Common myeloid progenitor, CD34-positive (primary cell): ENCODE results near the gene COL28A1.

ENCODE experiments used
- CTCF ChIA-PET: fragments of 350-600 bp; sonication (Branson Sonifier 250); formaldehyde crosslinking; loops from one replicate; lab custom pipeline; 2021; ENCODE audit warnings: antibody characterized with exemption; lab: Charles Lee
- POLR2A ChIA-PET: fragments of 350-600 bp; sonication (Branson Sonifier 250); formaldehyde crosslinking; loops from one replicate; lab custom pipeline; 2021; ENCODE audit warnings: antibody characterized with exemption; lab: Charles Lee
- DNase-seq, 3 donors: peaks; one replicate each; pipeline versions ENCODE4 v3.0.0 to v3.0.0-alpha.2; 2013
- H3K27ac ChIP-seq, 2 experiments: 1 replicate in 1 of 2; 2 replicates in 1 of 2; pipeline ENCODE4 v1.7.0; 2013; ENCODE audit warnings: inconsistent platforms in 2 of 2, low read length in 2 of 2, mild to moderate bottlenecking in 2 of 2, low read depth in 1 of 2, moderate library complexity in 1 of 2; ENCODE audit not compliant: severe bottlenecking in 2 of 2, insufficient read depth in 1 of 2, poor library complexity in 1 of 2
- H3K27me3 ChIP-seq, 5 experiments: replicated peaks in 2 of 5; 1 replicate in 3 of 5; 2 replicates in 2 of 5; pipeline versions ENCODE4 v1.6.1 to v1.7.0; 2013; ENCODE audit warnings: low read length in 4 of 5, mild to moderate bottlenecking in 2 of 5, moderate library complexity in 2 of 5, inconsistent platforms in 1 of 5; ENCODE audit not compliant: insufficient read depth in 5 of 5, control insufficient read depth in 4 of 5
- H3K36me3 ChIP-seq, 4 experiments: 1 replicate in 2 of 4; 2 replicates in 2 of 4; pipeline versions ENCODE4 v1.6.1 to v1.7.0; 2013; ENCODE audit warnings: low read length in 3 of 4, control low read depth in 1 of 4, mild to moderate bottlenecking in 1 of 4; ENCODE audit not compliant: control insufficient read depth in 4 of 4, insufficient read depth in 4 of 4
- H3K4me1 ChIP-seq, 4 experiments: 1 replicate in 3 of 4; 2 replicates in 1 of 4; pipeline versions ENCODE4 v1.6.1 to v1.7.1; 2013; ENCODE audit warnings: low read length in 3 of 4, mild to moderate bottlenecking in 3 of 4, control low read depth in 1 of 4, inconsistent platforms in 1 of 4, moderate library complexity in 1 of 4; ENCODE audit not compliant: control insufficient read depth in 4 of 4, insufficient read depth in 4 of 4; ENCODE audit errors: control extremely low read depth in 1 of 4
- H3K4me3 ChIP-seq, 7 experiments: 1 replicate in 4 of 7; 2 replicates in 3 of 7; pipeline versions ENCODE4 v1.5.1 to v1.7.0; 2013; ENCODE audit warnings: mild to moderate bottlenecking in 7 of 7, low read length in 6 of 7, moderate library complexity in 6 of 7, inconsistent platforms in 2 of 7, low read depth in 2 of 7, control low read depth in 1 of 7; ENCODE audit not compliant: insufficient read depth in 4 of 7, control insufficient read depth in 1 of 7; ENCODE audit errors: extremely low read depth in 1 of 7
- H3K9me3 ChIP-seq, 5 experiments: 1 replicate in 4 of 5; 2 replicates in 1 of 5; pipeline versions ENCODE4 v1.6.1 to v1.7.1; 2013; ENCODE audit warnings: low read length in 4 of 5, mild to moderate bottlenecking in 2 of 5, inconsistent platforms in 1 of 5, low read depth in 1 of 5, moderate library complexity in 1 of 5; ENCODE audit not compliant: control insufficient read depth in 4 of 5, insufficient read depth in 2 of 5; ENCODE audit errors: control extremely low read depth in 1 of 5
- WGBS: methylation state at CpG from one replicate; pipeline ENCODE4 v1.1.5; 2013; ENCODE audit not compliant: insufficient coverage; 5-methylcytosine and 5-hydroxymethylcytosine counted together

Gene COL28A1

GRCh38 chr7:7352845-7353244 lies 182.8 kb downstream of the COL28A1 start:
- 74% methylated on average over 2 of the region's 3 CpGs for WGBS
- CTCF ChIA-PET = no interaction called here
- POLR2A ChIA-PET = no interaction called here

DNA sequence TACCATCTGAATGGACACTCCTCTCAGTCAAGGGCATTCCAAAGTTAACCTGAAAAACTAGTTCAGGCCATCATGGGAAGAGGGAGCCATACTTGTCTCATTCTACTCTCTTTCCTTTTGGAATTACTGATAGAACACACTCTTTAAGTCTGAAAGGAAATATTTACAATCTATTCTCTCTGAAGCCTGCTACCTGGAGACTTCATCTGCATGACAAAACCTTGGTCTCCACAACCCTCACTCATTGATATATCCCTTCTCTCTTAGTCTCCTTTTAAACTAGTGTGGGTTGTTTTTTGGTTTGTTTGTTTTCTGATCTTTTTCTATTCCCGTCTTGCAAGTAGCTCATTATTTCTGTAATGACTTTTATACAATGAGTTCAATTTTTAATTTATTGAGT lies 183.8 kb downstream of the COL28A1 start:
- CTCF ChIA-PET = interaction anchor here (1.0 kb wide), 1 partner anchor 16 kb away, joined by 3 read pairs; no protein-coding TSS in a partner anchor
- Histone ChIP-seq H3K27ac (no peak overlapping the region), H3K4me1 (no peaks in the 10 kb centered on the region), H3K36me3 (no peaks in the 10 kb centered on the region), H3K9me3 (peaks cover 0 to 2% (median 2%) of the 10 kb centered on the region in 5 experiments), H3K4me3 (no peak overlapping the region), H3K27me3 (no peaks in the 10 kb centered on the region)
- POLR2A ChIA-PET = no interaction called here
- no peak for DNase-seq
- WGBS = no CpG with 5 or more reads among the region's 1 CpG

More at GRCh38 chr7:7352845-7353244, 182.8 kb downstream of the COL28A1 start:
- no peak overlapping the region for H3K27ac ChIP-seq
- no peaks in the 10 kb centered on the region for H3K27me3 ChIP-seq
- peaks cover 0 to 2% (median 2%) of the 10 kb centered on the region in 5 experiments for H3K9me3 ChIP-seq
- no peaks in the 10 kb centered on the region for H3K4me1 ChIP-seq
- no peak for DNase-seq
- no peak overlapping the region for H3K4me3 ChIP-seq
- H3K36me3 ChIP-seq = no peaks in the 10 kb centered on the region

DNA sequence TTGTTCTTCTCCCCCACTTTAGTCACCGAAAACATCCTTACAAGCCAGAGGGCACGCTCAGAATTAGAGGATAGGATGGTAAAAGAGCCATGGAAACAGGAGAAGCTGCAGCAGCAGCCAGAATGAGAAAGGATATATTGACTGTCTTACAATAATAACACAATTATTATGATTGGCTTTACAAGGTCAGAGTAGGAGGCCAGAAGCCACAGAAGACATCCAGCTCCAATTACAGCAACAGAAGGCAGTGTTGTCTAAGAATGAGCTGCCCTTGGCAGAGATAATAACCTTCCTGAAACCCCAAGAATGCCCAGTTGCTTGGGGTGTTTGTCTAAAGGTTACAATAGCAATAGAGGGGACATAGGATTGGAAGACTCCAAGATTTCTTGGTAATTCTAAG lies 184.5 kb downstream of the COL28A1 start:
- no peaks in the 10 kb centered on the region for H3K36me3 ChIP-seq
- H3K27ac ChIP-seq = no peak overlapping the region
- no peaks in the 10 kb centered on the region for H3K27me3 ChIP-seq
- CTCF ChIA-PET = no interaction called here
- no peak for DNase-seq
- peaks cover 0 to 2% (median 2%) of the 10 kb centered on the region in 5 experiments for H3K9me3 ChIP-seq
- POLR2A ChIA-PET = no interaction called here
- WGBS = no CpG with 5 or more reads among the region's 2 CpGs
- H3K4me3 ChIP-seq = no peak overlapping the region
- no peaks in the 10 kb centered on the region for H3K4me1 ChIP-seq

DNA sequence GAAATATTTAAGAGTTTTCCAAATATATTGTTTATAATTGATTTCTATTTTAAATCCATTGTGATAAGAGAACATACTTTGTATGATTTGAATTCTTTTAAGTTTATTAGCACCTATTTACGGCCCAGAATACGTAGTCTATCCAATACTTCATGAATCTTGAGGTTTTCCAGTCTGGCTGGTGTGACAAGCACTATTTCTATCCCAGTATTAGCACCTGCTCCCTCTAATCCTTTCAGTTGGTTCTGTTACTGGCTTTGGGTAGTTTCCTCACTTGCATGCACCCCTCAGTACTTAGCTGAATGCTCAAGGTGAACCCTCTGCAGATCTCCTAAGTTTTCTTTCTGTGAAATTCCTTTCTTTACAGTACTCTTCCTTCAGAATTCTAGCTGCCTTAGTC lies 186.5 kb downstream of the COL28A1 start:
- H3K9me3 ChIP-seq = peaks cover 0 to 2% (median 2%) of the 10 kb centered on the region in 5 experiments
- no peak for DNase-seq
- ChIA-PET CTCF (no interaction called here), POLR2A (no interaction called here)
- H3K27me3 ChIP-seq = no peaks in the 10 kb centered on the region
- no peak overlapping the region for H3K4me3 ChIP-seq
- H3K4me1 ChIP-seq = no peaks in the 10 kb centered on the region
- no peak overlapping the region for H3K27ac ChIP-seq
- no peaks in the 10 kb centered on the region for H3K36me3 ChIP-seq
- WGBS = no CpG with 5 or more reads among the region's 2 CpGs

DNA sequence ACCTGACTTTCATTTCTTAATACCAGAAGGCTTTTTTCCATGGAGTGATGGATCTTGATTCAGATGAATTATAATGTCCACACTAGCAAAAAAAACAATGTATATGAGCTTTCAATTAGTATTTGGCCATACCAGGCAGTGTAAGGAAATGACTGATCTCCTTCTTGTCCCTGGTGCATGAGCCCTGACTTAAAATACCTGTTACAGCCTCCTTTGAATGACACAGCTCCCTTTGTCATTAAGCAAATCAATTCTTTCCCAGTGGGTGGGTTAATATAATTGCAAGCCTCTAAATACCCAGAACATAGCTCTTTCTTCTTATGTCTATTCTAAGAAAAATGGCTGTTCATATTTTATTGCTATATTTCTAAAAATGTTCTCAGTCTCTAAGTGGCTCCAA lies 188.6 kb downstream of the COL28A1 start:
- Histone ChIP-seq H3K4me1 (no peaks in the 10 kb centered on the region), H3K9me3 (peaks cover 0 to 2% (median 0%) of the 10 kb centered on the region in 5 experiments), H3K27ac (no peak overlapping the region), H3K4me3 (no peak overlapping the region), H3K36me3 (no peaks in the 10 kb centered on the region), H3K27me3 (no peaks in the 10 kb centered on the region)
- POLR2A ChIA-PET = no interaction called here
- CTCF ChIA-PET = no interaction called here
- DNase-seq = no peak

GRCh38 chr7:7344583-7344982 lies 191.1 kb downstream of the COL28A1 start:
- Histone ChIP-seq H3K27ac (no peak overlapping the region), H3K4me3 (no peak overlapping the region), H3K4me1 (no peaks in the 10 kb centered on the region), H3K27me3 (no peaks in the 10 kb centered on the region), H3K36me3 (no peaks in the 10 kb centered on the region), H3K9me3 (no peaks in the 10 kb centered on the region)
- ChIA-PET POLR2A (no interaction called here), CTCF (no interaction called here)
- DNase-seq = no peak
- no CpG with 5 or more reads among the region's 3 CpGs for WGBS

DNA sequence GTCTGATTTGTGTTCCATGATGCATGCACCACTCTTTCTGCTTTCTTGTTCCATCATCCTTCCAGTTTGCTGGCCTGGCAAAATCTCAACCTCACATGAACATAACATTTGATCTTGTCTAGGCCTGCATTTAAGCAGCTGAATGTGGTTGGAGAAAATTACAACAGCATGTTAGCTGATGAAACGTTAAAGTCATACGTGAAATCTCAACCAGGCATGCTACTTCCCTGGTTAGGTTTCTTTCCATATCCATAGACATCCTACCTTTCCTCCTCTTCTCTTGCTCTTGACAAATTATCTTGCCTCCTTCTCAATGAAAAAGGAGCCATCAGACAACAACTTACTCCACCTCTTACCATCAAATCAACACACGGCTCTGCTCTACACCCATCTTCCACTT lies 199.8 kb downstream of the COL28A1 start:
- CTCF ChIA-PET = interaction anchor here (1.1 kb wide), 1 partner anchor 16 kb away, joined by 3 read pairs; no protein-coding TSS in a partner anchor
- DNase-seq = no peak
- Histone ChIP-seq H3K9me3 (no peaks in the 10 kb centered on the region), H3K4me1 (no peaks in the 10 kb centered on the region), H3K36me3 (no peaks in the 10 kb centered on the region), H3K27me3 (no peaks in the 10 kb centered on the region), H3K4me3 (no peak overlapping the region), H3K27ac (no peak overlapping the region)
- WGBS = 67% methylated on average over 3 of the region's 3 CpGs
- POLR2A ChIA-PET = no interaction called here
